SK-N-SH (cell line): ENCODE data around the gene SERPINE1. TPM values are rescaled to one million over a fixed set of nuclear protein-coding genes. Genes with fewer than 3 reads are reported as not detected.

Source experiments
- CHD2 ChIP-seq: fragments of 150-350 bp; IDR thresholded peaks from 2 replicates; pipeline ENCODE4 v1.6.1; 2018; ENCODE audit warnings: low read length; ENCODE audit not compliant: partially characterized antibody
- CTCF ChIP-seq: fragments of 200-600 bp; sonication (generic); IDR thresholded peaks from 2 replicates; pipeline ENCODE4 v1.6.1; 2017; ENCODE audit warnings: antibody characterized with exemption, mild to moderate bottlenecking, moderate library complexity
- EP300 ChIP-seq, 2 experiments: IDR thresholded peaks; 2 replicates each; pipeline versions ENCODE4 v1.4.0 to v1.6.1; 2012; ENCODE audit warnings: borderline replicate concordance in 1 of 2, low read depth in 1 of 2, low read length in 1 of 2
- EZH2phosphoT487 ChIP-seq: fragments of 200-600 bp; sonication (generic); IDR thresholded peaks from 2 replicates; pipeline ENCODE4 v1.6.1; 2017; ENCODE audit warnings: low read depth, mixed run types, mild to moderate bottlenecking, antibody characterized with exemption, moderate library complexity, borderline replicate concordance
- FOSL2 ChIP-seq: IDR thresholded peaks from 2 replicates; pipeline ENCODE4 v1.4.0; 2012; ENCODE audit warnings: low read depth, mild to moderate bottlenecking, moderate library complexity, borderline replicate concordance
- FOXJ3 ChIP-seq: sonication (generic); formaldehyde crosslinking; IDR thresholded peaks from 2 replicates; pipeline ENCODE4 v1.5.1; 2020; ENCODE audit warnings: mild to moderate bottlenecking, missing genetic modification reagents
- GABPA ChIP-seq: IDR thresholded peaks from 2 replicates; pipeline ENCODE4 v1.4.0; 2012; ENCODE audit warnings: low read depth, mild to moderate bottlenecking
- GATA2 ChIP-seq: sonication (generic); formaldehyde crosslinking; IDR thresholded peaks from 2 replicates; pipeline ENCODE4 v1.5.0; 2020; ENCODE audit warnings: mild to moderate bottlenecking, missing genetic modification reagents
- IRF3 ChIP-seq: fragments of 150-350 bp; IDR thresholded peaks from 2 replicates; pipeline ENCODE4 v1.6.1; 2016; ENCODE audit warnings: mild to moderate bottlenecking, low read depth, low read length
- JUND ChIP-seq: IDR thresholded peaks from 2 replicates; pipeline ENCODE4 v1.4.0; 2012
- MEF2A ChIP-seq: IDR thresholded peaks from 2 replicates; pipeline ENCODE4 v1.4.0; 2012; ENCODE audit warnings: low read depth, borderline replicate concordance
- MXI1 ChIP-seq: IDR thresholded peaks from 2 replicates; pipeline ENCODE4 v1.6.1; 2012; ENCODE audit warnings: mild to moderate bottlenecking, low read depth, low read length, improper control_type of control experiment
- NFIC ChIP-seq: IDR thresholded peaks from 2 replicates; pipeline ENCODE4 v1.4.0; 2012; ENCODE audit warnings: borderline replicate concordance
- PBX3 ChIP-seq: IDR thresholded peaks from 2 replicates; pipeline ENCODE4; 2012
- POLR2AphosphoS5 ChIP-seq: IDR thresholded peaks from 2 replicates; pipeline ENCODE4 v1.6.1; 2012; ENCODE audit warnings: low read depth, low read length
- RFX5 ChIP-seq: IDR thresholded peaks from 2 replicates; pipeline ENCODE4 v1.6.1; 2012; ENCODE audit warnings: mild to moderate bottlenecking, improper control_type of control experiment, low read length
- RXRA ChIP-seq: IDR thresholded peaks from 2 replicates; pipeline ENCODE4 v1.4.0; 2012; ENCODE audit warnings: low read depth, mild to moderate bottlenecking, borderline replicate concordance
- SIN3A ChIP-seq: IDR thresholded peaks from 2 replicates; pipeline ENCODE4 v1.6.1; 2012; ENCODE audit warnings: low read depth, mild to moderate bottlenecking, low read length, moderate library complexity, borderline replicate concordance
- TAF1 ChIP-seq: IDR thresholded peaks from 2 replicates; pipeline ENCODE4 v1.6.1; 2012; ENCODE audit warnings: low read depth, mild to moderate bottlenecking, low read length, moderate library complexity, borderline replicate concordance
- TCF12 ChIP-seq: IDR thresholded peaks from 2 replicates; pipeline ENCODE4 v1.4.0; 2012
- TEAD4 ChIP-seq: IDR thresholded peaks from 2 replicates; pipeline ENCODE4 v1.4.0; 2012; ENCODE audit warnings: mild to moderate bottlenecking, borderline replicate concordance; ENCODE audit not compliant: insufficient read depth
- USF1 ChIP-seq: IDR thresholded peaks from 2 replicates; pipeline ENCODE4 v1.4.0; 2012; ENCODE audit warnings: low read depth, borderline replicate concordance
- YY1 ChIP-seq: IDR thresholded peaks from 2 replicates; pipeline ENCODE4 v1.4.0; 2012; ENCODE audit warnings: low read depth, mild to moderate bottlenecking
- ZBTB33 ChIP-seq: IDR thresholded peaks from 2 replicates; pipeline ENCODE4 v1.4.0; 2012; ENCODE audit warnings: low read depth, borderline replicate concordance
- polyA plus RNA-seq, 3 experiments: library from polyadenylated mRNA; depleted of rRNA; stranded (reverse); fragments of >200 nt; gene quantifications; 2 replicates each; pipeline ENCODE4 v1.2.3, GENCODE V29; 2012

SERPINE1 gene
- polyA plus RNA-seq, 1 of the 3 experiments (the other 2 are of a cell fraction): 4,174 TPM

- TF ChIP-seq TAF1: peak; percentile 69
- TF ChIP-seq MXI1: no peak
- TF ChIP-seq YY1: 0 out of 2 replicates have a peak, but pooled peaks have one; percentile 63
- TF ChIP-seq EZH2phosphoT487: no peak
- peak; percentile 100 for TF ChIP-seq MEF2A
- TF ChIP-seq SIN3A: peak; percentile 93
- TF ChIP-seq TCF12: peak; percentile 97
- TF ChIP-seq JUND: peak; percentile 95
- TF ChIP-seq FOXJ3: no peak
- TF ChIP-seq TEAD4: peak; percentile 99
- no peak for TF ChIP-seq CHD2
- TF ChIP-seq FOSL2: peak; percentile 99
- TF ChIP-seq NFIC: peak; percentile 96
- TF ChIP-seq PBX3: peak; percentile 83
- TF ChIP-seq EP300 (IDR thresholded peaks at IDR 0.05; ENCODE audit: borderline replicate concordance in 1 of 2, low read depth in 1 of 2, low read length in 1 of 2): peak in 1 of 2 experiments; percentile 99; a peak in 2 of 4 replicates
- peak; percentile 89 for TF ChIP-seq ZBTB33
- no peak for TF ChIP-seq RFX5
- TF ChIP-seq IRF3: no peak
- no peak for TF ChIP-seq CTCF
- peak; percentile 94 for TF ChIP-seq POLR2AphosphoS5
- no peak for TF ChIP-seq GATA2 (CRISPR knock-in tag)
- TF ChIP-seq RXRA: peak; percentile 96
- TF ChIP-seq GABPA: peak; percentile 80
- TF ChIP-seq USF1: no peak
Observed at GRCh38 chr7:101121991-101122932, 4.6 kb upstream of the SERPINE1 start (continued).
